ENCODE data around the gene PTPRD.

PTPRD gene

DNA sequence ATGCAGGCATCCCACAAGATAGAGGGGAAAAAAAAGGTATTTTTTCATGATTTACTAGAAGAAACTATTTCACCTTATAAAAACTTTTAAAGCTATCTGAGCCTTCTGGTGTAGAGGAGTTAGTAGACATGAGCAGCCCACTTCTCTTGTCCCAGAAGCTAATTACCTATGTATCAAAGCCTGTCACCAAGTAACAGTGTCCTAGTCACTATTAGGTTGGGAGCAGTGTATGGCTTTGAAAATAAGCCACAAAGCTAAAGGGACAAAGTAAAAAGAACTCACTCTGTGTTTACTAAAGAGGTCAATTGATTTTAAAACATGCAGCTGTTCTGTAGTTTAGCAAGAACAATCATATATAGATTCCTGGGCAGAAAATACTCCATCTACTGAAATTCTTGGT lies 1286.1 kb downstream of the PTPRD start:
- H3K4me3 ChIP-seq (ENCODE audit: low read depth, low read length), result no peak overlapping the region
- no peaks in the 10 kb centered on the region for H3K4me1 ChIP-seq (ENCODE audit: control insufficient read depth, insufficient read depth, low read length)
- POLR2A ChIA-PET, result no interaction called here
- TF ChIP-seq ZIC2 (tag by site-specific recombination; IDR thresholded peaks at IDR 0.05) (no peak), ZNF274 (IDR thresholded peaks at IDR 0.05; ENCODE audit: low read length) (no peak), ZNF274 (tag by site-specific recombination; IDR thresholded peaks at IDR 0.05; ENCODE audit: borderline replicate concordance) (no peak), ZNF302 (tag by site-specific recombination; IDR thresholded peaks at IDR 0.05; ENCODE audit: low read depth) (no peak), ZNF660 (tag by site-specific recombination; IDR thresholded peaks at IDR 0.05) (no peak), KLF9 (tag by site-specific recombination; IDR thresholded peaks at IDR 0.05; ENCODE audit: low read depth) (no peak), ZNF747 (tag by site-specific recombination; IDR thresholded peaks at IDR 0.05) (no peak), SCRT1 (tag by site-specific recombination; IDR thresholded peaks at IDR 0.05; ENCODE audit: borderline replicate concordance) (no peak), KLF8 (tag by site-specific recombination; IDR thresholded peaks at IDR 0.05) (no peak), ZNF211 (tag by site-specific recombination; IDR thresholded peaks at IDR 0.05; ENCODE audit: low read depth) (no peak), ZNF266 (tag by site-specific recombination; IDR thresholded peaks at IDR 0.05; ENCODE audit: low read depth) (no peak), SETDB1 (IDR thresholded peaks at IDR 0.05; ENCODE audit: insufficient read length, low read length) (no peak), ZNF311 (tag by site-specific recombination; IDR thresholded peaks at IDR 0.05; ENCODE audit: borderline replicate concordance) (no peak), ZNF324 (tag by site-specific recombination; IDR thresholded peaks at IDR 0.05) (no peak), ZNF596 (tag by site-specific recombination; IDR thresholded peaks at IDR 0.05) (no peak)
- TF ChIP-seq, protein P1, sequence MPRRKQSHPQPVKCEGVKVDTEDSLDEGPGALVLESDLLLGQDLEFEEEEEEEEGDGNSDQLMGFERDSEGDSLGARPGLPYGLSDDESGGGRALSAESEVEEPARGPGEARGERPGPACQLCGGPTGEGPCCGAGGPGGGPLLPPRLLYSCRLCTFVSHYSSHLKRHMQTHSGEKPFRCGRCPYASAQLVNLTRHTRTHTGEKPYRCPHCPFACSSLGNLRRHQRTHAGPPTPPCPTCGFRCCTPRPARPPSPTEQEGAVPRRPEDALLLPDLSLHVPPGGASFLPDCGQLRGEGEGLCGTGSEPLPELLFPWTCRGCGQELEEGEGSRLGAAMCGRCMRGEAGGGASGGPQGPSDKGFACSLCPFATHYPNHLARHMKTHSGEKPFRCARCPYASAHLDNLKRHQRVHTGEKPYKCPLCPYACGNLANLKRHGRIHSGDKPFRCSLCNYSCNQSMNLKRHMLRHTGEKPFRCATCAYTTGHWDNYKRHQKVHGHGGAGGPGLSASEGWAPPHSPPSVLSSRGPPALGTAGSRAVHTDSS (tag by site-specific recombination; IDR thresholded peaks at IDR 0.05), result no peak
- TF ChIP-seq, protein P2, sequence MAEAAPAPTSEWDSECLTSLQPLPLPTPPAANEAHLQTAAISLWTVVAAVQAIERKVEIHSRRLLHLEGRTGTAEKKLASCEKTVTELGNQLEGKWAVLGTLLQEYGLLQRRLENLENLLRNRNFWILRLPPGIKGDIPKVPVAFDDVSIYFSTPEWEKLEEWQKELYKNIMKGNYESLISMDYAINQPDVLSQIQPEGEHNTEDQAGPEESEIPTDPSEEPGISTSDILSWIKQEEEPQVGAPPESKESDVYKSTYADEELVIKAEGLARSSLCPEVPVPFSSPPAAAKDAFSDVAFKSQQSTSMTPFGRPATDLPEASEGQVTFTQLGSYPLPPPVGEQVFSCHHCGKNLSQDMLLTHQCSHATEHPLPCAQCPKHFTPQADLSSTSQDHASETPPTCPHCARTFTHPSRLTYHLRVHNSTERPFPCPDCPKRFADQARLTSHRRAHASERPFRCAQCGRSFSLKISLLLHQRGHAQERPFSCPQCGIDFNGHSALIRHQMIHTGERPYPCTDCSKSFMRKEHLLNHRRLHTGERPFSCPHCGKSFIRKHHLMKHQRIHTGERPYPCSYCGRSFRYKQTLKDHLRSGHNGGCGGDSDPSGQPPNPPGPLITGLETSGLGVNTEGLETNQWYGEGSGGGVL (tag by site-specific recombination; IDR thresholded peaks at IDR 0.05), result no peak
- H3K36me3 ChIP-seq (ENCODE audit: control insufficient read depth in 2 of 2, insufficient read depth in 1 of 2, low read length in 2 of 2), result no peaks in the 10 kb centered on the region
- CTCF ChIA-PET, result interaction anchor here (0.7 kb wide), 1 partner anchor 207 kb away, joined by 8 read pairs; no protein-coding TSS in a partner anchor
- no peaks in the 10 kb centered on the region for H3K9me3 ChIP-seq (ENCODE audit: control insufficient read depth, insufficient read depth, low read depth, low read length)
- H3K27ac ChIP-seq (ENCODE audit: extremely low read depth, low read depth, low read length), result no peak overlapping the region

DNA sequence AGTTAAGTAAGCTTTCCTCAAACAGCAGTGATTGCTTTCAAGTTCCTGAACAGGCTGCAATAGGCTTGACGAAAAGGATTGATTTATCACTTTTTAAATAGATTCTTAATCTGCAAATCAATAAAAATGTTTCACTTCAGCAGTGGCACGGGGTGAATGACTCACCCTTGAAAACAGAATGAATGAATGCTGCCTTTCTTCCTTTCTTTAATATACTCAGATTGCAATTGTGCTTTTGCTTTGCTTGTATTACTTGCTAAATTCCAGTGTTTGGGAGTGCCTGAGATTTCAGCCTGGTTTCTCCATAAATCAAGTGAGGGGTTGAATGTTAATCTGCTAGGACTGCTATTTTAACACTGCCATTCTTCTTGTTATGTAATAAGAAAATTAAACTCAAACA lies 1293.8 kb downstream of the PTPRD start:
- H3K27ac ChIP-seq (ENCODE audit: extremely low read depth, low read depth, low read length), result no peak overlapping the region
- H3K36me3 ChIP-seq (ENCODE audit: control insufficient read depth in 2 of 2, insufficient read depth in 1 of 2, low read length in 2 of 2), result no peaks in the 10 kb centered on the region
- H3K4me3 ChIP-seq (ENCODE audit: low read depth, low read length), result no peak overlapping the region
- CTCF ChIA-PET, result no interaction called here
- H3K4me1 ChIP-seq (ENCODE audit: control insufficient read depth, insufficient read depth, low read length), result no peaks in the 10 kb centered on the region
- H3K9me3 ChIP-seq (ENCODE audit: control insufficient read depth, insufficient read depth, low read depth, low read length), result no peaks in the 10 kb centered on the region
- POLR2A ChIA-PET, result no interaction called here
- TF ChIP-seq ZNF791 (tag by site-specific recombination; IDR thresholded peaks at IDR 0.05) (no peak), ZNF596 (tag by site-specific recombination; IDR thresholded peaks at IDR 0.05) (no peak), ZNF10 (tag by site-specific recombination; IDR thresholded peaks at IDR 0.05) (no peak), ZNF146 (tag by site-specific recombination; IDR thresholded peaks at IDR 0.05) (no peak)
- TF ChIP-seq, protein P3, sequence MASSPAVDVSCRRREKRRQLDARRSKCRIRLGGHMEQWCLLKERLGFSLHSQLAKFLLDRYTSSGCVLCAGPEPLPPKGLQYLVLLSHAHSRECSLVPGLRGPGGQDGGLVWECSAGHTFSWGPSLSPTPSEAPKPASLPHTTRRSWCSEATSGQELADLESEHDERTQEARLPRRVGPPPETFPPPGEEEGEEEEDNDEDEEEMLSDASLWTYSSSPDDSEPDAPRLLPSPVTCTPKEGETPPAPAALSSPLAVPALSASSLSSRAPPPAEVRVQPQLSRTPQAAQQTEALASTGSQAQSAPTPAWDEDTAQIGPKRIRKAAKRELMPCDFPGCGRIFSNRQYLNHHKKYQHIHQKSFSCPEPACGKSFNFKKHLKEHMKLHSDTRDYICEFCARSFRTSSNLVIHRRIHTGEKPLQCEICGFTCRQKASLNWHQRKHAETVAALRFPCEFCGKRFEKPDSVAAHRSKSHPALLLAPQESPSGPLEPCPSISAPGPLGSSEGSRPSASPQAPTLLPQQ (tag by site-specific recombination; IDR thresholded peaks at IDR 0.05), result no peak
- TF ChIP-seq, protein P4, sequence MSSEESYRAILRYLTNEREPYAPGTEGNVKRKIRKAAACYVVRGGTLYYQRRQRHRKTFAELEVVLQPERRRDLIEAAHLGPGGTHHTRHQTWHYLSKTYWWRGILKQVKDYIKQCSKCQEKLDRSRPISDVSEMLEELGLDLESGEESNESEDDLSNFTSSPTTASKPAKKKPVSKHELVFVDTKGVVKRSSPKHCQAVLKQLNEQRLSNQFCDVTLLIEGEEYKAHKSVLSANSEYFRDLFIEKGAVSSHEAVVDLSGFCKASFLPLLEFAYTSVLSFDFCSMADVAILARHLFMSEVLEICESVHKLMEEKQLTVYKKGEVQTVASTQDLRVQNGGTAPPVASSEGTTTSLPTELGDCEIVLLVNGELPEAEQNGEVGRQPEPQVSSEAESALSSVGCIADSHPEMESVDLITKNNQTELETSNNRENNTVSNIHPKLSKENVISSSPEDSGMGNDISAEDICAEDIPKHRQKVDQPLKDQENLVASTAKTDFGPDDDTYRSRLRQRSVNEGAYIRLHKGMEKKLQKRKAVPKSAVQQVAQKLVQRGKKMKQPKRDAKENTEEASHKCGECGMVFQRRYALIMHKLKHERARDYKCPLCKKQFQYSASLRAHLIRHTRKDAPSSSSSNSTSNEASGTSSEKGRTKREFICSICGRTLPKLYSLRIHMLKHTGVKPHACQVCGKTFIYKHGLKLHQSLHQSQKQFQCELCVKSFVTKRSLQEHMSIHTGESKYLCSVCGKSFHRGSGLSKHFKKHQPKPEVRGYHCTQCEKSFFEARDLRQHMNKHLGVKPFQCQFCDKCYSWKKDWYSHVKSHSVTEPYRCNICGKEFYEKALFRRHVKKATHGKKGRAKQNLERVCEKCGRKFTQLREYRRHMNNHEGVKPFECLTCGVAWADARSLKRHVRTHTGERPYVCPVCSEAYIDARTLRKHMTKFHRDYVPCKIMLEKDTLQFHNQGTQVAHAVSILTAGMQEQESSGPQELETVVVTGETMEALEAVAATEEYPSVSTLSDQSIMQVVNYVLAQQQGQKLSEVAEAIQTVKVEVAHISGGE (tag by site-specific recombination; conservative IDR thresholded peaks at IDR 0.05; ENCODE audit: low read depth), result no peak
